Lung microvascular endothelial cell (primary cell): ENCODE results near the gene SLC11A1. TPM values are rescaled to one million over a fixed set of nuclear protein-coding genes. Genes with fewer than 3 reads are reported as not detected.
A peak's percentile ranks its signal among the peaks of the same experiment; 100 is the strongest.

Source experiments
- DNase-seq, 2 donors: peaks; one replicate each; pipeline versions ENCODE4 v3.0.0 to v3.0.0-alpha.2; 2010; ENCODE audit warnings: low read depth in 2 of 2
- total RNA-seq: library from RNA; depleted of rRNA; stranded (reverse); fragments of >200 nt; gene quantifications from 2 replicates; pipeline ENCODE4 v1.2.1, GENCODE V29; 2014

The SLC11A1 gene
- total RNA-seq, 1 donor from 2014 or later, result 0.20 TPM

- no peak for DNase-seq
Observed at GRCh38 chr2:218393750-218394290, 11.7 kb downstream of the SLC11A1 start.

- DNase-seq, result no peak
Observed at GRCh38 chr2:218394298-218395089, 12.4 kb downstream of the SLC11A1 start.

GRCh38 chr2:218395090-218395444 lies 13.0 kb downstream of the SLC11A1 start:
- DNase-seq, result no peak

- no peak for DNase-seq
Observed at GRCh38 chr2:218395456-218395825, 13.4 kb downstream of the SLC11A1 start.

GRCh38 chr2:218395826-218396687 lies 14.0 kb downstream of the SLC11A1 start:
- DNase-seq, result peak; percentile 97

GRCh38 chr2:218396688-218397462 lies 14.8 kb downstream of the SLC11A1 start:
- DNase-seq, result peak; percentile 57 to 62

- no peak for DNase-seq
Observed at GRCh38 chr2:218397463-218397819, 15.4 kb downstream of the SLC11A1 start.

- DNase-seq, result peak; percentile 59 to 63
Observed at GRCh38 chr2:218397820-218398436, 15.9 kb downstream of the SLC11A1 start.

- DNase-seq, result peak; percentile 67 to 87
Observed at GRCh38 chr2:218398437-218399390, 16.6 kb downstream of the SLC11A1 start.

GRCh38 chr2:218399391-218400166 lies 17.5 kb downstream of the SLC11A1 start, which contains the start of gene CTDSP1:
Gene CTDSP1, plus strand, starts transcription at chr2:218399868. Its CDS starts 223 bp downstream, at chr2:218400091.
- DNase-seq, result peak; percentile 98

- DNase-seq, result peak; percentile 19 to 27
Observed at GRCh38 chr2:218400167-218400929, 18.3 kb downstream of the SLC11A1 start.

- peak in 1 of 2 donors; percentile 7 for DNase-seq
Observed at GRCh38 chr2:218400930-218401881, 19.1 kb downstream of the SLC11A1 start.

GRCh38 chr2:218401890-218402289 lies 19.8 kb downstream of the SLC11A1 start:
- no peak for DNase-seq

GRCh38 chr2:218402491-218402901 lies 20.4 kb downstream of the SLC11A1 start:
- no peak for DNase-seq

- DNase-seq, result no peak
Observed at GRCh38 chr2:218402911-218403411, 20.9 kb downstream of the SLC11A1 start.

GRCh38 chr2:218403810-218404209 lies 21.7 kb downstream of the SLC11A1 start:
- no peak for DNase-seq
